Transverse colon (tissue), 4 donors: ENCODE results near the gene CELF4.

Source experiments
- CTCF ChIP-seq, 5 experiments: fragments of 200-600 bp in 3 of 5; fragments of 450-650 bp in 2 of 5; sonication (generic) in 3 of 5; IDR thresholded peaks; 1 replicate in 2 of 5; 2 replicates in 3 of 5; pipeline ENCODE4 v1.5.1; 2016 to 2017; ENCODE audit warnings: antibody characterized with exemption in 5 of 5, inconsistent platforms in 3 of 5, mild to moderate bottlenecking in 2 of 5, moderate library complexity in 1 of 5
- EP300 ChIP-seq: sonication (generic); formaldehyde crosslinking; IDR thresholded peaks from one replicate; pipeline ENCODE4 v1.6.1; 2017; ENCODE audit warnings: antibody characterized with exemption, low read depth
- POLR2A ChIP-seq: fragments of 450-650 bp; IDR thresholded peaks from one replicate; pipeline ENCODE4 v1.6.1; 2016; ENCODE audit warnings: antibody characterized with exemption, mild to moderate bottlenecking, moderate library complexity
- POLR2AphosphoS5 ChIP-seq, 3 donors: sonication (generic); formaldehyde crosslinking; IDR thresholded peaks; one replicate each; pipeline ENCODE4 v1.6.1; 2016; ENCODE audit warnings: antibody characterized with exemption in 3 of 3

DNA sequence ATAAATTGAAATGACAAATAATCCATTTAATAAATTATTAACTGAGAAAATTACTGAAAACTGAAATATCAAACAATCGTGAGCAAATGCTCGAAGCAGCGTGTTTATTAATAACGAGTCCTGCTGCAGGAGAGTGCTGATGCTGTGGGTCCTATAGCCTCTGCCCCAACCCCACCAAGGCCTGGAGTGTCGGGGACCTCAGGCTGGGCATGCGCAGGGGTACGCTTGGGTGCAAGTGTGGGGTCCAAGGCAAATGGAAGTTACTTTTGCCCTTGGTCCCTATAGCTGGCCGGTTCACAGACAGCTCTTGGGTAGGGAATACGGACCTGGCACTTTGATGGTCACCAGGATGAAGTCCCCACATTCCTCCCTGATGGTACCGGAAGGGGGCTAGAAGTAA is 43.3 kb upstream of the CELF4 start:
- no peak for TF ChIP-seq CTCF (IDR thresholded peaks at IDR 0.05)
- TF ChIP-seq POLR2AphosphoS5 (IDR thresholded peaks at IDR 0.05): no peak
- TF ChIP-seq POLR2A: no peak
- TF ChIP-seq EP300: no peak
